ENCODE measurements around the gene ZPR1. TPM values are rescaled to one million over a fixed set of nuclear protein-coding genes. Genes with fewer than 3 reads are reported as not detected.
"Not testable (repeated sequence)": the region's sequence is repeated elsewhere in the genome, so short reads cannot be mapped to it uniquely, and the experiment has no call there.

The ZPR1 gene
- total RNA-seq, 2 experiments from 2014 or later = 117 to 118 TPM

- Histone ChIP-seq H3K36me3 (ENCODE audit: insufficient read depth, low read length) (no peaks in the 10 kb centered on the region), H3K4me1 (ENCODE audit: insufficient read depth, low read length) (peaks cover 18% of the 10 kb centered on the region), H3K27ac (ENCODE audit: low read depth in 1 of 2, low read length in 2 of 2) (no peak overlapping the region), H3K27me3 (ENCODE audit: control insufficient read depth in 1 of 2, insufficient read depth in 2 of 2, low read length in 2 of 2) (no peaks in the 10 kb centered on the region), H3K4me3 (ENCODE audit: low read length) (peak overlapping the region; percentile 63), H3K9me3 (ENCODE audit: control insufficient read depth in 1 of 2, insufficient read depth in 1 of 2, low read length in 2 of 2) (no peaks in the 10 kb centered on the region)
- peak overlapping the region; percentile 84 for H3K4me3 Mint-ChIP-seq
- no peaks in the 10 kb centered on the region for H3K9me3 Mint-ChIP-seq
- DNase-seq (no peak), ATAC-seq (ENCODE audit: poor library complexity) (no peak)
- no peaks in the 10 kb centered on the region for H3K36me3 Mint-ChIP-seq (ENCODE audit: low read depth)
- no peaks in the 10 kb centered on the region for H3K27me3 Mint-ChIP-seq
- intact Hi-C loops (cut with DNase I, micrococcal nuclease) = loop anchor here in 1 of 2 experiments (5.0 kb wide), 1 partner anchor 103 kb away; no protein-coding TSS in a partner anchor
- H3K27ac Mint-ChIP-seq = no peak overlapping the region
- TF ChIP-seq CTCF (IDR thresholded peaks at IDR 0.05) = no peak
- CTCF ChIA-PET = interaction anchor here (0.6 to 1.6 kb wide), 14 partner anchors 12 to 391 kb away, joined by 3 to 11 read pairs (median 5); partner anchors contain the start of genes APOA4 and APOA5
- peaks cover 12% of the 10 kb centered on the region for H3K4me1 Mint-ChIP-seq (ENCODE audit: low read depth)
- POLR2A ChIA-PET = interaction anchor here (0.6 to 2.8 kb wide), 18 partner anchors 8 to 396 kb away, joined by 3 to 76 read pairs (median 4); partner anchors contain the start of genes APOA5, BUD13, PAFAH1B2 and PCSK7
Observed at GRCh38 chr11:116835042-116835772, 47.4 kb upstream of the ZPR1 start.

- POLR2A ChIA-PET = interaction anchor here (1.8 to 2.3 kb wide), 3 partner anchors 19 to 47 kb away, joined by 8 to 20 read pairs (median 18); partner anchors contain the start of genes APOA5 and ZPR1
- not testable (repeated sequence) for H3K27me3 Mint-ChIP-seq; H3K9me3 Mint-ChIP-seq; H3K36me3 ChIP-seq (ENCODE audit: insufficient read depth, low read length); H3K36me3 Mint-ChIP-seq (ENCODE audit: low read depth); H3K9me3 ChIP-seq (ENCODE audit: control insufficient read depth in 1 of 2, insufficient read depth in 1 of 2, low read length in 2 of 2); H3K27ac Mint-ChIP-seq; H3K4me3 ChIP-seq (ENCODE audit: low read length); H3K27ac ChIP-seq (ENCODE audit: low read depth in 1 of 2, low read length in 2 of 2); DNase-seq; ATAC-seq (ENCODE audit: poor library complexity); H3K27me3 ChIP-seq (ENCODE audit: control insufficient read depth in 1 of 2, insufficient read depth in 2 of 2, low read length in 2 of 2)
- Mint-ChIP-seq H3K4me3 (peak overlapping the region; percentile 68), H3K4me1 (ENCODE audit: low read depth) (peaks cover 12% of the 10 kb centered on the region)
- intact Hi-C loops (cut with DNase I, micrococcal nuclease) = loop anchor here in 1 of 2 experiments (5.0 kb wide), 1 partner anchor 102 kb away; no protein-coding TSS in a partner anchor
- peaks cover 18% of the 10 kb centered on the region for H3K4me1 ChIP-seq (ENCODE audit: insufficient read depth, low read length)
- CTCF ChIA-PET = interaction anchor here (0.6 to 0.7 kb wide), 2 partner anchors 12 to 342 kb away, joined by 3 read pairs; partner anchors contain the start of gene APOA4
Observed at GRCh38 chr11:116834535-116835041, 46.8 kb upstream of the ZPR1 start.

- peaks cover 18% of the 10 kb centered on the region for H3K4me1 ChIP-seq (ENCODE audit: insufficient read depth, low read length)
- H3K27me3 ChIP-seq (ENCODE audit: control insufficient read depth in 1 of 2, insufficient read depth in 2 of 2, low read length in 2 of 2) = no peaks in the 10 kb centered on the region
- no peaks in the 10 kb centered on the region for H3K9me3 Mint-ChIP-seq
- POLR2A ChIA-PET = interaction anchor here (2.3 kb wide), 1 partner anchor 19 kb away, joined by 8 read pairs; no protein-coding TSS in a partner anchor
- peaks cover 12% of the 10 kb centered on the region for H3K4me1 Mint-ChIP-seq (ENCODE audit: low read depth)
- H3K36me3 ChIP-seq (ENCODE audit: insufficient read depth, low read length) = no peaks in the 10 kb centered on the region
- DNase-seq (no peak), ATAC-seq (ENCODE audit: poor library complexity) (no peak)
- no peak for TF ChIP-seq CTCF (IDR thresholded peaks at IDR 0.05)
- no peak overlapping the region for H3K4me3 ChIP-seq (ENCODE audit: low read length)
- no peaks in the 10 kb centered on the region for H3K27me3 Mint-ChIP-seq
- H3K27ac ChIP-seq (ENCODE audit: low read depth in 1 of 2, low read length in 2 of 2) = no peak overlapping the region
- H3K4me3 Mint-ChIP-seq = peak overlapping the region; percentile 77
- CTCF ChIA-PET = interaction anchor here (0.6 to 0.7 kb wide), 2 partner anchors 11 to 343 kb away, joined by 3 read pairs; partner anchors contain the start of gene APOA4
- intact Hi-C loops (cut with DNase I, micrococcal nuclease) = no loop called here
- H3K36me3 Mint-ChIP-seq (ENCODE audit: low read depth) = no peaks in the 10 kb centered on the region
- no peaks in the 10 kb centered on the region for H3K9me3 ChIP-seq (ENCODE audit: control insufficient read depth in 1 of 2, insufficient read depth in 1 of 2, low read length in 2 of 2)
- no peak overlapping the region for H3K27ac Mint-ChIP-seq
Observed at GRCh38 chr11:116833816-116834534, 46.2 kb upstream of the ZPR1 start.
